A673 (cell line): ENCODE data around the gene GRB10. TPM values are rescaled to one million over a fixed set of nuclear protein-coding genes. Genes with fewer than 3 reads are reported as not detected.

Source experiments
- BruUV-seq: library from RNA; stranded (reverse); fragments of 400-500 nt; replicated peaks from 2 replicates; lab custom pipeline; 2021; lab: Mats Ljungman, UMichigan
- CTCF ChIA-PET: fragments of 300-600 bp; sonication (Branson Sonifier 250); formaldehyde crosslinking; loops from one replicate; lab custom pipeline; 2022; ENCODE audit warnings: antibody characterized with exemption; lab: Charles Lee
- POLR2A ChIA-PET: fragments of 300-600 bp; sonication (Branson Sonifier 250); formaldehyde crosslinking; loops from one replicate; lab custom pipeline; 2022; ENCODE audit warnings: antibody characterized with exemption; ENCODE audit not compliant: low non-redundant PET; lab: Charles Lee
- DNase-seq: peaks from one replicate; pipeline ENCODE4 v3.0.0-alpha.2; 2015; ENCODE audit warnings: low spot score
- H3K27ac ChIP-seq: fragments of 200-600 bp; sonication (generic); 2 replicates; pipeline ENCODE4 v1.5.1; 2016; ENCODE audit warnings: mixed run types, low read depth, mild to moderate bottlenecking, mixed read lengths, antibody characterized with exemption, low read length; ENCODE audit not compliant: poor library complexity, severe bottlenecking
- H3K27me3 ChIP-seq: fragments of 200-600 bp; sonication (generic); replicated peaks from 2 replicates; pipeline ENCODE4 v1.6.1; 2017; ENCODE audit warnings: mixed run types, low read depth, mild to moderate bottlenecking, mixed read lengths, antibody characterized with exemption, low read length; ENCODE audit not compliant: insufficient read depth, poor library complexity
- H3K36me3 ChIP-seq: fragments of 200-600 bp; sonication (generic); 2 replicates; pipeline ENCODE4 v1.6.1; 2016; ENCODE audit warnings: mixed run types, mild to moderate bottlenecking, mixed read lengths, antibody characterized with exemption, low read length; ENCODE audit not compliant: insufficient read depth, poor library complexity, severe bottlenecking
- H3K4me1 ChIP-seq: fragments of 200-600 bp; sonication (generic); 2 replicates; pipeline ENCODE4 v1.6.1; 2017; ENCODE audit warnings: mixed run types, mild to moderate bottlenecking, mixed read lengths, antibody characterized with exemption, low read length; ENCODE audit not compliant: insufficient read depth, poor library complexity, severe bottlenecking
- H3K4me3 ChIP-seq: fragments of 200-600 bp; sonication (generic); 2 replicates; pipeline ENCODE4 v1.5.1; 2016; ENCODE audit warnings: low read depth, mixed run types, mild to moderate bottlenecking, mixed read lengths, low read length; ENCODE audit not compliant: poor library complexity, severe bottlenecking
- H3K9me3 ChIP-seq: fragments of 200-600 bp; sonication (generic); 2 replicates; pipeline ENCODE4 v1.6.1; 2016; ENCODE audit warnings: mixed run types, low read depth, mild to moderate bottlenecking, mixed read lengths, antibody characterized with exemption, low read length; ENCODE audit not compliant: poor library complexity, severe bottlenecking
- EZH2 ChIP-seq: fragments of 200-600 bp; sonication (generic); IDR thresholded peaks from 2 replicates; pipeline ENCODE4 v1.6.1; 2017; ENCODE audit warnings: borderline replicate concordance, low read depth, mild to moderate bottlenecking, mixed read lengths, antibody characterized with exemption, low read length; ENCODE audit not compliant: poor library complexity, severe bottlenecking
- intact Hi-C: fragments of 100-400 bp; cut with micrococcal nuclease; formaldehyde crosslinking; loops from one replicate; pipeline ENCODE4 v1.10.0; 2022; ENCODE audit not compliant: unreplicated experiment
- total RNA-seq: library from RNA; stranded (reverse); gene quantifications from 2 replicates; pipeline ENCODE4 v1.2.3, GENCODE V29; 2021
- TF ChIP-seq, protein P1 (sequence below): fragments of 300-800, 200-600 bp; sonication (generic); conservative IDR thresholded peaks from 2 replicates; pipeline ENCODE4 v1.5.1; 2017; ENCODE audit warnings: low read depth, mild to moderate bottlenecking, antibody characterized with exemption, low read length, moderate library complexity, mixed read lengths

Gene GRB10
- total RNA-seq, 1 experiment from 2014 or later: 0.41 TPM

DNA sequence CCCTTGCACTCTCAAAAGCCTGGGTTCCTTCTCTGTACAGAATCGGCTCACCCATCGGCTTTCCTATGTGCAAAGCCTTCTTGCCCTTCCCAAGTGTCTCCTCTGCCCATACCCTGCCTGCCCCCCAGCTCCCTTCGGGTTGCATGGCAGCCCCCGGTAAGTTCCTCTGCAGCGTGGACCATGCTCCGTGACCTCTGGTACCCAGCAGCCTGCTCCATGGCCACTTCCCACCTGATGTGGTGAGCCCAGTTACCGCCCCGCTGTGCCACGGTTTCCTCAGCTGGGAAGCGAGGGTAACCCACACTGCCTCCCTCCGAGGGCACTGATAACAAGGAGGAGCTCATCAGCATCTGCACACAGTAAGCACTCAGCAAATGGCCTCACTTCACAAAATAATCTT, 110.7 kb downstream of the GRB10 start:
- BruUV-seq: no TSS peak
- ChIA-PET CTCF (no interaction called here), POLR2A (no interaction called here)
- Histone ChIP-seq H3K27me3 (no peaks in the 10 kb centered on the region), H3K9me3 (peaks cover 4% of the 10 kb centered on the region), H3K27ac (no peak overlapping the region), H3K36me3 (no peaks in the 10 kb centered on the region), H3K4me3 (no peak overlapping the region), H3K4me1 (no peaks in the 10 kb centered on the region)
- no peak for DNase-seq
- no peak for TF ChIP-seq EZH2
- TF ChIP-seq, protein P1, sequence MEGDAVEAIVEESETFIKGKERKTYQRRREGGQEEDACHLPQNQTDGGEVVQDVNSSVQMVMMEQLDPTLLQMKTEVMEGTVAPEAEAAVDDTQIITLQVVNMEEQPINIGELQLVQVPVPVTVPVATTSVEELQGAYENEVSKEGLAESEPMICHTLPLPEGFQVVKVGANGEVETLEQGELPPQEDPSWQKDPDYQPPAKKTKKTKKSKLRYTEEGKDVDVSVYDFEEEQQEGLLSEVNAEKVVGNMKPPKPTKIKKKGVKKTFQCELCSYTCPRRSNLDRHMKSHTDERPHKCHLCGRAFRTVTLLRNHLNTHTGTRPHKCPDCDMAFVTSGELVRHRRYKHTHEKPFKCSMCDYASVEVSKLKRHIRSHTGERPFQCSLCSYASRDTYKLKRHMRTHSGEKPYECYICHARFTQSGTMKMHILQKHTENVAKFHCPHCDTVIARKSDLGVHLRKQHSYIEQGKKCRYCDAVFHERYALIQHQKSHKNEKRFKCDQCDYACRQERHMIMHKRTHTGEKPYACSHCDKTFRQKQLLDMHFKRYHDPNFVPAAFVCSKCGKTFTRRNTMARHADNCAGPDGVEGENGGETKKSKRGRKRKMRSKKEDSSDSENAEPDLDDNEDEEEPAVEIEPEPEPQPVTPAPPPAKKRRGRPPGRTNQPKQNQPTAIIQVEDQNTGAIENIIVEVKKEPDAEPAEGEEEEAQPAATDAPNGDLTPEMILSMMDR: no peak
- intact Hi-C loops: no loop called here

DNA sequence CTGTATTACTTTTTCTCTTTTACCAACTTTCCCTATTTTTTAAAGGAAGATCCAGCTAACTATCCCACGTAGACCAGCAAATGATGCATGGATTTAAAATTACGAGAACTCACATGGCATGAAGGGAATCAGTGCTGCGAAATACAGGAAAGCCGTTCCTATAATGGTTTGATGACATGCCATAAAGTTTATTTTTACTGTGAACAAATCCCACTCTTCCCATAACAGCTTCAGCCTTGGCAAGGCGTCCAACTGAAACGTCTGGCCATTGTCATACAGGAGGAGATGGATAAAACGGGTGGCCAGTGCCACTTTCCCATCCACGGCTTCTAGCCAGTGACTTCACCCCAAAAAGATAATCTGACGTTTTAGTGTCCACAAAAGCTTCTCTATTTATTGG, 111.3 kb downstream of the GRB10 start:
- Histone ChIP-seq H3K27ac (no peak overlapping the region), H3K9me3 (peaks cover 4% of the 10 kb centered on the region), H3K36me3 (no peaks in the 10 kb centered on the region), H3K27me3 (no peaks in the 10 kb centered on the region), H3K4me3 (no peak overlapping the region), H3K4me1 (no peaks in the 10 kb centered on the region)
- TF ChIP-seq EZH2: no peak
- TF ChIP-seq, protein P1: no peak
- BruUV-seq: no TSS peak
- no peak for DNase-seq
- intact Hi-C loops: no loop called here
- ChIA-PET CTCF (no interaction called here), POLR2A (no interaction called here)

DNA sequence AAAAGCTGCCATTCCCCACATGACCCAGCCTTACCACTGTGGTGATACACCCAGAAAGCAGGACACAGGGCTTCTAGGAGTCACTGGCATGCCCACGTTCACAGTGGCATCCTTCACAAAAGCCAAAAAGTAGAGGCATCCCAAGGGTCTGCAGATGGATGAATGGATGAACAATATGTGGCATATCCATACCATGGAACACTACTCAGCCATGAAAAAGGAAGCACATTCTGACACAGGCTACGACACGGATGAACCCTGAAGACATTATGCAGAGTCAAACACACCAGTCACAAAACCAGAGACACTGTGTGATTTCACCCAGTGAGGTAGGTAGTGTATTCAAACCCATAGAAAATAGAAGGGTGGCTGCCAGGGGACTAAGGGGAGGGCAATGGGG, 112.8 kb downstream of the GRB10 start:
- intact Hi-C loops: no loop called here

More for the DNA sequence above, 112.8 kb downstream of the GRB10 start:
- DNase-seq: no peak
- H3K27ac ChIP-seq: no peak overlapping the region
- no peaks in the 10 kb centered on the region for H3K27me3 ChIP-seq
- H3K4me3 ChIP-seq: no peak overlapping the region
- POLR2A ChIA-PET: no interaction called here
- CTCF ChIA-PET: no interaction called here
- no TSS peak for BruUV-seq
- H3K36me3 ChIP-seq: no peaks in the 10 kb centered on the region
- TF ChIP-seq EZH2: no peak
- TF ChIP-seq, protein P1: no peak
- no peaks in the 10 kb centered on the region for H3K4me1 ChIP-seq
- H3K9me3 ChIP-seq: peaks cover 4% of the 10 kb centered on the region
